HG02588 (cell line): ENCODE measurements around the gene UBE2R2.
"Not testable (repeated sequence)": the region's sequence is repeated elsewhere in the genome, so short reads cannot be mapped to it uniquely, and the experiment has no call there.

Experiments used
- ATAC-seq: cut with Tn5 transposase; IDR thresholded peaks from one replicate; pipeline ENCODE4 v1.9.1; 2021; ENCODE audit warnings: mild to moderate bottlenecking, moderate library complexity; ENCODE audit not compliant: unreplicated experiment

Gene UBE2R2

GRCh38 chr9:33816327-33817252 is at the start of gene UBE2R2:
Gene UBE2R2 (plus strand): TSS chr9:33817160. CDS start chr9:33817758, 598 bp downstream.
- ATAC-seq = peak; percentile 53

- ATAC-seq = not testable (repeated sequence)
These were observed 46.6 kb upstream of the UBE2R2 start for GRCh38 chr9:33770156-33770880.

DNA sequence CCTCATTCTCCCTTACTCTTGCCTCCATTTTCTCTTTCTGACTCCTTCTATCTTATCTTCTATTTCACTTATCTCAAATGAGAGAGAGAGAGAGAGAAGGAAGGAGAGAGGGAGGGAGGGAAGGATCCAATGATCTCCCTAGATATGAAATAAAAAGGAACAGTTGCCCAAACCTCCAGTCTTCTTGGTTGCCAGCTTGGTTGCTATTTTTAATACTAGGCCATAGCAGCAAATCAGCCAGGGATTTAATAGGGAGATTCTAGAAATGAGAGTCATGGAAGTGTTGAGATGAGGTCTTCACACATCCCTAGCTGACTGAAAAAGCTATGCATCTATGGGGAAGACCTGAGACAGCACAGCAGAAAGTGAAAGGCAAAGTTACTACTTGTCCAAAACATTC is 43.8 kb upstream of the UBE2R2 start:
- not testable (repeated sequence) for ATAC-seq

DNA sequence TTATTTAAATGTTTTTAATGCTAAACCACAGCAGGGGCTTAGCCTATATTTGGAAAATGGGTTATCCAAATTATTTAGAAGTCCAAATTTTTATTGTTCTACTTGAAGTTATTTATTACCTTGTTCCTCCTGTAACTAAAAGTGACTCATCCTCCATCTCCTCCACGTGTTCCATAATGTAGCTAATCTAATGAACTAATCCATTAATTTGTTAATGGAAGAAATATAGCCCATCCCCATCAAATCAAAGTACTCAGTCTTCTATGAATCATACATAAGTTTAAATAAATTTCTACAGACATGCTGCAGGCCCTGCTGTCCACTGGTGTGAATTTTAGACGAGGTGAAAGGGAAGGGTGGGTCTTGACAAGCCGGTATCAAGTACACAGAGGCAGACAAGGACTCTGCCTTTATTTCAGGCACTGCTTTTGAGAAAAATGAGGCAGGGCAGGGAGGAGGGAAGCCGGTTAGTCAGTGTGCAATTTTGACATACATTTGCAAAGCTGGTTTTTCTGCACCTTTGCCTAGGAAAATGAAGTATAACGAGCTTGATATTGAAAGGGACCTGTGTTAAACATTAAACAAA is 42.8 kb upstream of the UBE2R2 start:
- not testable (repeated sequence) for ATAC-seq

GRCh38 chr9:33776578-33776977 is 40.4 kb upstream of the UBE2R2 start:
- no peak for ATAC-seq

DNA sequence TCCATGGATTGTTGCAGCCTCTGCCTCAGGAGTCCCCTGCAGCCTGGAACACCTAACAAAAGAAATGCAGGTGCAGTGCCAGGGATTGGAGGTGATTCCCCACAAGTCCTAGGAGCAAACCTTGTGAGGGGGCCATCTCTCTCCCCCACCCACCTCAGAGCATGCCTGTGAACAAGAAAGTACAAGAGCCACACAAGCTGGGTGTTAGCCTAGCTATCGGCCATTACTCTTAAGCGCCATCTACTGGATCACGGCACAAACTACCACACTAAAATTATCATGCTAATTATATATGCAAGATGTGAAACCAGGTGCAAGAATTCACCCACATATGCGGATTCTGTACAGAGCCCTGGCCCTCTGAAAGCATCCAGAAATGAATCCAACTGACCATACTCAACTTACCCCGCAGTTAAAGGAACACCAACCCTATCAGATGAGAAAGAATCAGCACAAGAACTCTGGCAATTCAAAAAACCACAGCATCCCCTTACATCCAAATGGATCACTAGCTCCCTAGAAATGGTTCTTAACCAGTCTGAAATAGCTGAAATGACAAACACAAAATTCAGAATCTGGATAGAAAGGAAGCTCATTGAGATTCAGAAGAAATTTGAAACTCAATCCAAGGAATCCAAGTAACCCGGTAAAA is 38.1 kb upstream of the UBE2R2 start:
- peak; percentile 55 for ATAC-seq

- no peak for ATAC-seq
These were observed 36.7 kb upstream of the UBE2R2 start for GRCh38 chr9:33780276-33780675.

- no peak for ATAC-seq
These were observed 35.2 kb upstream of the UBE2R2 start for GRCh38 chr9:33781736-33782135.

GRCh38 chr9:33782395-33783152 is 34.4 kb upstream of the UBE2R2 start:
- ATAC-seq = no peak

GRCh38 chr9:33785914-33786313 is 31.0 kb upstream of the UBE2R2 start:
- no peak for ATAC-seq

DNA sequence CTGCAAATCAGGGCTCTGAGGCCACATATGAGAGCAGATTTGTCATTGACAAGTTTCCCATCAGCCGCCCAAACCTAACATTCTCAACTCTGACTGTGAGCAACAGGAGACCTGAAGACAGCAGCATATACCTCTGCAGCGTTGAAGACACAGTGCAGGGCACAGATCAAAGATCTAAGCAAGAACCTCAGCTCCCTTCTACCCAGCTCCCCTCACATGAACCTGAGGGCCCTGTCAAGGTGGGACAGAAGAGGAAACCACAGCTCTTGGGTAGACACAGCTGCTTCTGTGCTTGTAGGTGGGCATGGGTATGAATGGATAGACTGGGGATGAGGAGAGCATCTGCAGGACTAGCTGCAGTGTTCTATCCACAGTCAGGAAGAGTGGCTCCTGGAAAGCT is 30.3 kb upstream of the UBE2R2 start:
- no peak for ATAC-seq

DNA sequence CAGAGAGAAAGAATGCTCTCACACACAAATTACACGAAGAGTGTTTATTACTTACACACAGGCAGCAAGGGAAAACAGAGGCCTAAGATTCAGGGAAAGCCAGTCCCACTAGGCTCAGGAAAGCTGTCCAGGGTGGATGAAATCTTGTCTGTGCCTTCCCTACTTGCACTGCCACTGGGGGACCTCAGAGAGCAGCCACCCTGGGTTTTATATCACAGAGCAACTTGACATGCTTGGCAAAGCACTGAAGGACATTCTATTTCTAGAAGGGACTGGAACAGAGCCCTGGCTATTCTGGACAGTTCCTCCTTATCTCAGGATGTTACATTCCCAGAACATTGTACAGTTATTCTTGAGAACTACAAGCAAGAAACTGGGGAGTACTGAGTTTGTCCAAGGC is 29.1 kb upstream of the UBE2R2 start:
- no peak for ATAC-seq

DNA sequence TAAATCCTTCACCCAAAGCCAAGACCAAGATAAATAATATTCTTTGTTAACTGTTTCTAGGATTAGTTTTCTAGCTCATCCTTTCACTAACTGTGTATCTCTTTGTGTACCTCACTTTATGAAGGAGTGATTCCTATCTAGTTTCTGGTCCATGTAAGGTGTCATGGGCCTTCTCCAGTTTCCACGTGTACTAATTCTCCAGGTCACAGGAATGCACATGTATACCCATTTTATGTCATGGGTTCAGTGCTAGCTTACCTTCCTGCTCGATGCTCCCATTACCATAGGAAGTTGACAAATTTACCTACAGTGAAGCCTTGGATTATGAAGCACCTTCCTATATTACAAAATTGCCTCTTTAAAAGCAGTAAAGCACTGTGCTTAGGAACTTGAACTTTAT is 27.5 kb upstream of the UBE2R2 start:
- ATAC-seq = not testable (repeated sequence)

- no peak for ATAC-seq
These were observed 25.8 kb upstream of the UBE2R2 start for GRCh38 chr9:33791117-33791516.

- ATAC-seq = not testable (repeated sequence)
These were observed 23.5 kb upstream of the UBE2R2 start for GRCh38 chr9:33793496-33793895.

- no peak for ATAC-seq
These were observed 22.4 kb upstream of the UBE2R2 start for GRCh38 chr9:33794560-33794959.

DNA sequence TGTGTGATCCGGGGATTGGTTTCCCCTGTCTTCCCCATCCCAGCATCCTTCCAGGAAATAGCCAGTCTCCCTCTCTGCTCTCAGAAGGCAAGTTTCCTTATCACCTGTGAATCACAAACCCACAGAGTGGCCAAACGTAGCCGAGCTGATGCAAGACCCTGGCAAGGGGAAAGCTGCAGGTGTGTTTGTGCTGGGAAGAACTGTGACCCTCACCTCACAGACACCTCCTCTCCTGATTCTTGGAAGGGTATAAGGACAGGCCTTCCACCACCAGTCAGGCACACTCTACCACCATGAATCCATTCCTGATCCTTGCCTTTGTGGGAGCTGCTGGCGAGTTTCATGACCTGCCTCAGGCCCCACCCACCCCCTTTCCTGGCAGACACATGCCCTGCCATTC is 21.7 kb upstream of the UBE2R2 start, which contains the start of gene PRSS3:
TSS of gene PRSS3 (plus strand) at position 281 of the 400 bp plus-strand sequence. CDS start at position 294, 13 bp downstream.
- no peak for ATAC-seq

- ATAC-seq = no peak
These were observed 21.1 kb upstream of the UBE2R2 start for GRCh38 chr9:33795819-33796218.

- ATAC-seq = not testable (repeated sequence)
These were observed 20.3 kb upstream of the UBE2R2 start for GRCh38 chr9:33796679-33797078.

DNA sequence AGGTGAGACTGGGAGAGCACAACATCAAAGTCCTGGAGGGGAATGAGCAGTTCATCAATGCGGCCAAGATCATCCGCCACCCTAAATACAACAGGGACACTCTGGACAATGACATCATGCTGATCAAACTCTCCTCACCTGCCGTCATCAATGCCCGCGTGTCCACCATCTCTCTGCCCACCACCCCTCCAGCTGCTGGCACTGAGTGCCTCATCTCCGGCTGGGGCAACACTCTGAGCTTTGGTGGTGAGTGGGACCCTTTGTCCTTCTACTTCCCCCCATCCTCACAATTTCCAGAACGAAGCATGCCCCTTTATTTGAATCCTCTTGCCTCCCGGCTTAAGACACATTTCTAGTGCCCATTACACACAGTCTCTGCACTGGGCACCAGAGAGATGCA is 19.1 kb upstream of the UBE2R2 start:
- ATAC-seq = no peak
